Measurements from ENCODE around the gene RAB3GAP1. TPM values are rescaled to one million over a fixed set of nuclear protein-coding genes. Genes with fewer than 3 reads are reported as not detected.
A peak's percentile ranks its signal among the peaks of the same experiment; 100 is the strongest.

The RAB3GAP1 gene
- total and polyA plus RNA-seq, 7 experiments from 2014 or later = 24.3 to 58.7 (median 36.9) TPM

DNA sequence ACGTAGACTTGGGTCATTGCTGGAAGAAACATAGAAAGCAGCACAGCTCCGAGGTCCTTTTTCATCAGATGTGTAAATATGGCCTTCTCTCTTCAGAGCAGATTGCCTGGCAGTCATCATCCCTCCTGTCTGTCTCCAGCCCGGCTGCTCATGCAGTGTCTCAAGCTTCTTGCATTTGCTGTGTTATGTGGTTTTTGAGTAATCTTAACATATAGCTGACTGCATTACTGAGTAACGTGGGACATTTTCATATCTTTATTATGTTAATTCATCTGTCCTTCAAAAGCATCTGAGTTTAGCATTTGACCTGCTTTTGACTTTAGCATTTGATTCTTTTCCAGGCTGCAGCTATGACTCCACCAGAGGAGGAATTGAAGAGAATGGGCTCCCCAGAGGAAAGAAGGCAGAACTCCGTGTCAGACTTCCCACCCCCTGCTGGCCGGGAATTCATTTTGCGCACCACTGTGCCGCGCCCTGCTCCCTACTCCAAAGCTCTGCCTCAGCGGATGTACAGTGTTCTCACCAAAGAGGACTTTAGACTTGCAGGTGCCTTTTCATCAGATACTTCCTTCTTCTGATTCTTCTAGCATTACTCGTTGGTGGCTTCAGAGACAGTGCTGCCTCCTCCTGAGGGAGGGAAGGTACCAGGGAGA, 116.2 kb downstream of the RAB3GAP1 start:
- Mint-ChIP-seq H3K27me3 (no peaks in the 10 kb centered on the region), H3K4me3 (no peak overlapping the region), H3K9me3 (peaks cover 0 to 3% (median 0%) of the 10 kb centered on the region in 11 donors), H3K36me3 (peaks cover 27 to 83% (median 44%) of the 10 kb centered on the region in 5 donors), H3K27ac (peak overlapping the region in 2 of 9 donors; percentile 62 to 65), H3K4me1 (peaks cover 0 to 12% (median 2%) of the 10 kb centered on the region in 7 donors)
- ChIA-PET CTCF (interaction anchor here (0.7 kb wide), 2 partner anchors 85 to 669 kb away, joined by 3 read pairs; partner anchors contain the start of gene LCT), POLR2A (no interaction called here)
- intact Hi-C loops (cut with micrococcal nuclease) = no loop called here
- Histone ChIP-seq H3K36me3 (ENCODE audit: control insufficient read depth in 2 of 3, insufficient read depth in 3 of 3, low read length in 3 of 3) (peaks cover 0 to 71% (median 20%) of the 10 kb centered on the region in 3 experiments), H3K27ac (ENCODE audit: low read depth, low read length) (no peak overlapping the region), H3K27me3 (ENCODE audit: control insufficient read depth in 2 of 2, insufficient read depth in 2 of 2, low read length in 2 of 2) (no peaks in the 10 kb centered on the region), H3K9me3 (ENCODE audit: control insufficient read depth in 2 of 3, low read length in 3 of 3) (no peaks in the 10 kb centered on the region), H3K4me1 (ENCODE audit: control insufficient read depth in 2 of 2, insufficient read depth in 2 of 2, low read length in 2 of 2) (no peaks in the 10 kb centered on the region), H3K4me3 (ENCODE audit: low read length) (no peak overlapping the region)
- DNase-seq (no peak), ATAC-seq (no peak)

DNA sequence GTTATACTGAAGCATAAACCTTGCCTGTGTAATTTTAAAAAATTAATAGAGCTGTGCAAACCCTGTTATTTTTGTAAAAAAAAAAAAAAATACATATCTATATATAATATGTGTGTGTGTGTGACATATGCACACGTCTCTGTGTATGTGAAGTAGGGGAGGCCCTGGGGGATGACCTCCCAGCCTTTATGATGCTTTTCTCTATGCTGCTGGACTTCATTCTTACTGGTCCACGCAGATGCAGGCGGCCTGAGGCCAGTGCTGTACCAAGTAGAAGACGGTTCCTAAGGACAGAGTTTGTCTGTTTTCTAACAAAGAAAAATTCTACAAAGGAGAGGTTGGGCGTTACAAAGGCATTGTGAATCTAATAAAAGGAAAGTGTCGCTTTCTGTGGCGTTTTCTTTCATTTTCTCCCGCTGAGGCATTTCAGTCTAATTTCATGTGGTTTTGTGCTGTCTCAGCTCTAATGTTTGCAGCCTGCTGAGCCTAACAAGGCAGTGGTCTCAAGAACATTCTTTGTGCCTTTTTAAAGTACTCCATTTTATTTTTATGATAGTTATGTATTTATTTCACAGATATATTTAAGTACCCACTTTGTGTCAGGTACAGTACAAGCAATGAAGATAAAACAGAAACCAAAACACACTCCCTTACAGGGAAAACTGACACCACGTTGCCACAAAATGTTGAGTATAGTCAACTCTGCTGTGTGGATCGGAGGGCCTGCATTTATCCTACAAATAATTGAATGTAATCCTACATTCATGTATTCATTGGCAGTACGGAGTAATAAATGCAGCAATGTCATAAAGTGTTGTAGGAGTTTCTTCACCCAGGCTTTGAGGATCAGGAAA, 118.0 kb downstream of the RAB3GAP1 start:
- H3K27me3 Mint-ChIP-seq = no peaks in the 10 kb centered on the region
- H3K36me3 Mint-ChIP-seq = peaks cover 22 to 80% (median 50%) of the 10 kb centered on the region in 5 donors
- DNase-seq = no peak
- no peaks in the 10 kb centered on the region for H3K9me3 ChIP-seq (ENCODE audit: control insufficient read depth in 2 of 3, low read length in 3 of 3)
- H3K4me3 Mint-ChIP-seq = peak overlapping the region in 2 of 10 donors; percentile 31 to 77
- no peak for ATAC-seq
- ChIA-PET POLR2A (interaction anchor here (0.8 kb wide), 1 partner anchor 58 kb away, joined by 3 read pairs; no protein-coding TSS in a partner anchor), CTCF (no interaction called here)
- H3K9me3 Mint-ChIP-seq = peaks cover 0 to 3% (median 0%) of the 10 kb centered on the region in 11 donors
- no peaks in the 10 kb centered on the region for H3K27me3 ChIP-seq (ENCODE audit: control insufficient read depth in 2 of 2, insufficient read depth in 2 of 2, low read length in 2 of 2)
- H3K27ac ChIP-seq (ENCODE audit: low read depth, low read length) = no peak overlapping the region
- intact Hi-C loops (cut with micrococcal nuclease) = no loop called here
- H3K4me3 ChIP-seq (ENCODE audit: low read length) = no peak overlapping the region
- peak overlapping the region in 3 of 9 donors; percentile 18 to 70 (median 46) for H3K27ac Mint-ChIP-seq
- H3K4me1 Mint-ChIP-seq = peaks cover 0 to 11% (median 2%) of the 10 kb centered on the region in 7 donors
- H3K36me3 ChIP-seq (ENCODE audit: control insufficient read depth in 2 of 3, insufficient read depth in 3 of 3, low read length in 3 of 3) = peaks cover 0 to 62% (median 16%) of the 10 kb centered on the region in 3 experiments
- no peaks in the 10 kb centered on the region for H3K4me1 ChIP-seq (ENCODE audit: control insufficient read depth in 2 of 2, insufficient read depth in 2 of 2, low read length in 2 of 2)

DNA sequence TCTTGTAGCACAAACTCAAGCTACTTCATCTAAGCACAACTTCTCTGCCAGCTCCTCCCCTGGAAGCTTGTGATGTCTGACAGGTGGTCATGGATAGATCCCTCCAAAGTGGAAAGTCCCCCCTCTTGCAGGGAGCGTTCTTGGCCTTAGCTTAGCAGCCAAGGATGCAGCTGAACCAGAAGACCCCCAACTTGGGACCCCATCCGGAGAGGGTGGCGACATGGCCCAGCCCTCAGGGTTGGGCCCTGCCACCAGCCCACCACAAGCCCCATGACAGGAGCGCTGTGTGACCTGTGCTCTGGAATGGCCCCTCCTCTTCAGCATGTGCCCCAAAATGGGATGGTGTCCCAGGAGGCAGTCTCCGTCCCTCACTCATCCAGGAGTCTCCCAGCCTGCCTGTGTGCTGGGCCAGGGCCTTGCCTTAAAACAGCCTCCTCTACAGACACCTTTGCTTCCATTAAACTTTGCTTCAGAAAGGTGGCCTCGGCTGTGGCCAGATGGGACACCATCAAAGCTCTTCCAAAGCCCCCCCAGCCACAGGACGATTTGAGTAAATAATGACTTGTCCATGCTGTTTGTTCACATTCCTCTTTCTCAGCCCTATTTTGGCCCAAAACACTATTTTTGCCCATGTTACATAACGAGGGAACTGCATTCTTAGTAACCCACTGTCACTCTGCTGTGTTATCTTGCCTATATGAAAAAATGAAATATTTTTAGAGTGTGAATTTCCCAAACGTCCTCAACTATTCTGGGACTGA, 122.1 kb downstream of the RAB3GAP1 start:
- Mint-ChIP-seq H3K9me3 (peaks cover 0 to 14% (median 3%) of the 10 kb centered on the region in 11 donors), H3K4me3 (no peak overlapping the region), H3K27ac (peak overlapping the region in 1 of 9 donors; percentile 34), H3K36me3 (peaks cover 28 to 81% (median 66%) of the 10 kb centered on the region in 5 donors), H3K27me3 (no peaks in the 10 kb centered on the region), H3K4me1 (peaks cover 0 to 7% (median 3%) of the 10 kb centered on the region in 7 donors)
- Histone ChIP-seq H3K9me3 (ENCODE audit: control insufficient read depth in 2 of 3, low read length in 3 of 3) (no peaks in the 10 kb centered on the region), H3K4me1 (ENCODE audit: control insufficient read depth in 2 of 2, insufficient read depth in 2 of 2, low read length in 2 of 2) (no peaks in the 10 kb centered on the region), H3K36me3 (ENCODE audit: control insufficient read depth in 2 of 3, insufficient read depth in 3 of 3, low read length in 3 of 3) (peaks cover 0 to 56% (median 9%) of the 10 kb centered on the region in 3 experiments), H3K27ac (ENCODE audit: low read depth, low read length) (no peak overlapping the region), H3K27me3 (ENCODE audit: control insufficient read depth in 2 of 2, insufficient read depth in 2 of 2, low read length in 2 of 2) (no peaks in the 10 kb centered on the region), H3K4me3 (ENCODE audit: low read length) (no peak overlapping the region)
- POLR2A ChIA-PET = no interaction called here
- ATAC-seq (peak; percentile 14), DNase-seq (no peak)
- CTCF ChIA-PET = no interaction called here
- intact Hi-C loops (cut with micrococcal nuclease) = no loop called here

DNA sequence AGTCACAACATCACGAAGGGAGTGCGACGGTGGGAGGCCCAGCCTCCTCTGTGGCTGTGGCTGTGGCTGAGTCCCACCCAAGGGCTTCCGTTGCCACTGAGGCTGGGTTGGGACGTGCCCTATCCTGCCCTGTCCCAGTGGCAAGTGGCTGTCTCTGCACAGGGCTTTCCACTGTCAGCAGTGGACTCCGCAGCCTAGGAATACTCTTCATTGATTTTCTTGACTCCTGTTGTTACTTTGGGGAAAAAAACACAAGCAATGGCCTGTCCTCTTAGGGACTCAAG, 122.7 kb downstream of the RAB3GAP1 start:
- H3K27ac ChIP-seq (ENCODE audit: low read depth, low read length) = no peak overlapping the region

DNA sequence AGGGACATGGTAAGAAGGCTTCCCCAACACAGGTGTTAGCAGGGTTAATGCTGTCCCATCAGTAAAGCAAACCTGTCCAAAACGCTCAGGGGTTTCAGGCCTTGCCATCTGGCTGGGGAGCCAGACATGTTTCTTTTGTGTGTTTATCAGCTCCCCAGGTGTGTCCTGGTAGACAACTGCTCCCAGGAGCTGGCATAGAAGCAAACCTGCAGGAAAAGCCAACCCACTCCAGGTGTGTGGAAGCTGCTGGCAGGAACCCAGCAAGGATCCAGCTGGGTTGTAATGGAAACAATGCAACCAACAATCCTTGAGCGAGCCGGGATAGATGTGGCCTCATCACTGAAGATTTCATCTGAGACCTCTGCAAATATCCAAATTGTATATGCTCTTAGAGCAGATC, 123.1 kb downstream of the RAB3GAP1 start:
- Histone ChIP-seq H3K4me3 (ENCODE audit: low read length) (no peak overlapping the region), H3K27ac (ENCODE audit: low read depth, low read length) (no peak overlapping the region), H3K9me3 (ENCODE audit: control insufficient read depth in 2 of 3, low read length in 3 of 3) (no peaks in the 10 kb centered on the region), H3K36me3 (ENCODE audit: control insufficient read depth in 2 of 3, insufficient read depth in 3 of 3, low read length in 3 of 3) (peaks cover 0 to 48% (median 9%) of the 10 kb centered on the region in 3 experiments), H3K4me1 (ENCODE audit: control insufficient read depth in 2 of 2, insufficient read depth in 2 of 2, low read length in 2 of 2) (no peaks in the 10 kb centered on the region), H3K27me3 (ENCODE audit: control insufficient read depth in 2 of 2, insufficient read depth in 2 of 2, low read length in 2 of 2) (no peaks in the 10 kb centered on the region)
- H3K4me1 Mint-ChIP-seq = peaks cover 0 to 4% (median 0%) of the 10 kb centered on the region in 7 donors
- peaks cover 28 to 73% (median 60%) of the 10 kb centered on the region in 5 donors for H3K36me3 Mint-ChIP-seq
- DNase-seq (no peak), ATAC-seq (no peak)
- H3K4me3 Mint-ChIP-seq = no peak overlapping the region
- CTCF ChIA-PET = no interaction called here
- no peaks in the 10 kb centered on the region for H3K27me3 Mint-ChIP-seq
- intact Hi-C loops (cut with micrococcal nuclease) = no loop called here
- H3K27ac Mint-ChIP-seq = no peak overlapping the region
- peaks cover 0 to 14% (median 3%) of the 10 kb centered on the region in 11 donors for H3K9me3 Mint-ChIP-seq
- POLR2A ChIA-PET = no interaction called here

More for the DNA sequence above, 122.7 kb downstream of the RAB3GAP1 start:
- Mint-ChIP-seq H3K4me1 (peaks cover 0 to 7% (median 3%) of the 10 kb centered on the region in 7 donors), H3K4me3 (no peak overlapping the region), H3K27ac (no peak overlapping the region), H3K36me3 (peaks cover 28 to 77% (median 63%) of the 10 kb centered on the region in 5 donors), H3K27me3 (no peaks in the 10 kb centered on the region), H3K9me3 (peaks cover 0 to 14% (median 3%) of the 10 kb centered on the region in 11 donors)
- H3K36me3 ChIP-seq (ENCODE audit: control insufficient read depth in 2 of 3, insufficient read depth in 3 of 3, low read length in 3 of 3) = peaks cover 0 to 51% (median 9%) of the 10 kb centered on the region in 3 experiments
- ChIA-PET POLR2A (no interaction called here), CTCF (no interaction called here)
- DNase-seq = no peak
- no peaks in the 10 kb centered on the region for H3K27me3 ChIP-seq (ENCODE audit: control insufficient read depth in 2 of 2, insufficient read depth in 2 of 2, low read length in 2 of 2)
- no peak overlapping the region for H3K4me3 ChIP-seq (ENCODE audit: low read length)
- no peaks in the 10 kb centered on the region for H3K4me1 ChIP-seq (ENCODE audit: control insufficient read depth in 2 of 2, insufficient read depth in 2 of 2, low read length in 2 of 2)
- no peaks in the 10 kb centered on the region for H3K9me3 ChIP-seq (ENCODE audit: control insufficient read depth in 2 of 3, low read length in 3 of 3)
- no peak for ATAC-seq
- intact Hi-C loops (cut with micrococcal nuclease) = no loop called here

DNA sequence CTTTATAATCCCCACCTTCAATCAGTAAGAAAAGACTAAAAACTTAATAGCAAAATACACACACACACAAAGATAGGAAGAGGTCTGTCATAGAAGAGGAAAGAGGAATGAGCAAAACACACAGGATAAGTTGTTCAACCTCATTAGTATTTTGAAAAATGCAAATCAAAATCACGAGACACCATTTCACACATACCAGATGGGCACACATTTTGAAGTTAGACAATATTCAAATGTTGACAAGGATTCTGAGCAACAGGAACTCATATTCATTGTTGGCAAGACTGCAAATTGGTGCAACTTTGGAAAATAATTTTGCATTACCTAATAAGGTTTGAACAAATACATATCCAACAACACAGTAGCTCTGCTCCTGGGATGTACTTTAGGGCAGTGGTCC, 127.6 kb downstream of the RAB3GAP1 start:
- Mint-ChIP-seq H3K4me1 (peaks cover 0 to 1% (median 0%) of the 10 kb centered on the region in 7 donors), H3K9me3 (peaks cover 0 to 14% (median 3%) of the 10 kb centered on the region in 11 donors), H3K27ac (peak overlapping the region in 1 of 9 donors; percentile 45), H3K27me3 (no peaks in the 10 kb centered on the region), H3K4me3 (no peak overlapping the region), H3K36me3 (peaks cover 13 to 54% (median 37%) of the 10 kb centered on the region in 5 donors)
- ATAC-seq (no peak), DNase-seq (no peak)
- Histone ChIP-seq H3K9me3 (ENCODE audit: control insufficient read depth in 2 of 3, low read length in 3 of 3) (no peaks in the 10 kb centered on the region), H3K4me3 (ENCODE audit: low read length) (no peak overlapping the region), H3K36me3 (ENCODE audit: control insufficient read depth in 2 of 3, insufficient read depth in 3 of 3, low read length in 3 of 3) (peaks cover 0 to 20% (median 4%) of the 10 kb centered on the region in 3 experiments), H3K27ac (ENCODE audit: low read depth, low read length) (no peak overlapping the region), H3K27me3 (ENCODE audit: control insufficient read depth in 2 of 2, insufficient read depth in 2 of 2, low read length in 2 of 2) (no peaks in the 10 kb centered on the region), H3K4me1 (ENCODE audit: control insufficient read depth in 2 of 2, insufficient read depth in 2 of 2, low read length in 2 of 2) (no peaks in the 10 kb centered on the region)
- POLR2A ChIA-PET = interaction anchor here (1.0 kb wide), 1 partner anchor 32 kb away, joined by 3 read pairs; no protein-coding TSS in a partner anchor
- intact Hi-C loops (cut with micrococcal nuclease) = no loop called here
- CTCF ChIA-PET = no interaction called here

All from naive thymus-derived CD4-positive, alpha-beta T cell (primary cell).